Testis (tissue), 3 donors: ENCODE data around the gene AGA. TPM values are rescaled to one million over a fixed set of nuclear protein-coding genes. Genes with fewer than 3 reads are reported as not detected.

Experiments used
- DNase-seq: peaks from one replicate; pipeline ENCODE4 v3.0.0-alpha.2; 2019
- H3K27ac ChIP-seq, 2 donors: fragments of 200-600 bp; sonication (generic); one replicate each; pipeline ENCODE4 v1.5.1; 2019
- H3K27me3 ChIP-seq: fragments of 200-600 bp; sonication (generic); one replicate; pipeline ENCODE4 v1.5.1; 2019
- H3K36me3 ChIP-seq: fragments of 200-600 bp; sonication (generic); one replicate; pipeline ENCODE4 v1.5.1; 2017; ENCODE audit warnings: low read depth; ENCODE audit errors: missing control alignments
- H3K4me1 ChIP-seq: fragments of 200-600 bp; sonication (generic); one replicate; pipeline ENCODE4 v1.5.1; 2019
- H3K4me3 ChIP-seq, 2 donors: fragments of 200-600 bp; sonication (generic); one replicate each; pipeline ENCODE4 v1.5.1; 2017 to 2019
- H3K9me3 ChIP-seq: fragments of 200-600 bp; sonication (generic); one replicate; pipeline ENCODE4 v1.5.1; 2017
- CTCF ChIP-seq, 3 experiments: fragments of 450-650 bp in 2 of 3; fragments of 200-600 bp in 1 of 3; sonication (generic) in 1 of 3; IDR thresholded peaks; one replicate each; pipeline ENCODE4 v1.5.1; 2016 to 2019; ENCODE audit warnings: antibody characterized with exemption in 3 of 3, mild to moderate bottlenecking in 2 of 3, moderate library complexity in 1 of 3
- POLR2A ChIP-seq: fragments of 450-650 bp; IDR thresholded peaks from one replicate; pipeline ENCODE4 v1.6.1; 2017; ENCODE audit warnings: antibody characterized with exemption, mild to moderate bottlenecking, moderate library complexity
- WGBS, 2 donors: methylation state at CpG; one replicate each; pipeline ENCODE4 v1.1.5; 2018; 5-methylcytosine and 5-hydroxymethylcytosine counted together
- intact Hi-C: fragments of 100-400 bp; cut with DNase I; formaldehyde crosslinking; loops from one replicate; pipeline ENCODE4 v1.15.1; 2023; ENCODE audit warnings: low total_unique reads
- polyA plus RNA-seq: library from polyadenylated mRNA; stranded (reverse); fragments of 350-450 nt; fragmentation: Illumina TruSeq; extraction: RNeasy Lipid Tissue Mini Kit (QIAGEN cat#74804); gene quantifications from one replicate; pipeline ENCODE4 v1.2.3, GENCODE V29; 2014; ENCODE audit warnings: low read depth, low replicate concordance; ENCODE audit not compliant: insufficient read depth
- total RNA-seq, 2 donors: library from RNA; depleted of rRNA; stranded (reverse); fragments of >200 nt; gene quantifications; one replicate each; pipeline ENCODE4 v1.2.3, GENCODE V29; 2016

AGA gene
- total and polyA plus RNA-seq, 3 donors from 2014 or later, result 24.0 to 50.2 (median 39.0) TPM

GRCh38 chr4:177487977-177488376 lies 45.7 kb upstream of the AGA start:
- H3K27me3 ChIP-seq, result no peaks in the 10 kb centered on the region
- WGBS, 2 donors, result 92 to 100% methylated on average over 1 of the region's 1 CpG
- H3K9me3 ChIP-seq, result no peaks in the 10 kb centered on the region

GRCh38 chr4:177485528-177485927 lies 43.3 kb upstream of the AGA start:
- no peaks in the 10 kb centered on the region for H3K4me1 ChIP-seq
- no peaks in the 10 kb centered on the region for H3K27me3 ChIP-seq
- H3K27ac ChIP-seq, result no peak overlapping the region
- TF ChIP-seq POLR2A, result no peak
- no peak for TF ChIP-seq CTCF (IDR thresholded peaks at IDR 0.05)
- WGBS, 2 donors, result 88 to 100% methylated on average over 1 of the region's 1 CpG
- H3K36me3 ChIP-seq, result no peaks in the 10 kb centered on the region
- intact Hi-C loops, result no loop called here
- no peaks in the 10 kb centered on the region for H3K9me3 ChIP-seq
- no peak for DNase-seq
- H3K4me3 ChIP-seq, result no peak overlapping the region

More at GRCh38 chr4:177487977-177488376, 45.7 kb upstream of the AGA start:
- no peak overlapping the region for H3K4me3 ChIP-seq
- no peak for DNase-seq
- intact Hi-C loops, result no loop called here
- no peaks in the 10 kb centered on the region for H3K4me1 ChIP-seq
- H3K36me3 ChIP-seq, result no peaks in the 10 kb centered on the region
- TF ChIP-seq CTCF (IDR thresholded peaks at IDR 0.05) (no peak), POLR2A (no peak)
- H3K27ac ChIP-seq, result no peak overlapping the region

- Histone ChIP-seq H3K9me3 (no peaks in the 10 kb centered on the region), H3K36me3 (no peaks in the 10 kb centered on the region), H3K4me3 (no peak overlapping the region), H3K27me3 (no peaks in the 10 kb centered on the region), H3K27ac (no peak overlapping the region), H3K4me1 (no peaks in the 10 kb centered on the region)
- intact Hi-C loops, result no loop called here
- no peak for DNase-seq
- 76 to 83% methylated on average over 1 of the region's 1 CpG for WGBS, 2 donors
- TF ChIP-seq POLR2A, result no peak
These were observed 42.4 kb upstream of the AGA start for GRCh38 chr4:177484613-177485021.

- TF ChIP-seq CTCF (IDR thresholded peaks at IDR 0.05) (no peak), POLR2A (no peak)
- Histone ChIP-seq H3K27me3 (no peaks in the 10 kb centered on the region), H3K4me1 (no peaks in the 10 kb centered on the region), H3K36me3 (no peaks in the 10 kb centered on the region), H3K9me3 (no peaks in the 10 kb centered on the region), H3K4me3 (no peak overlapping the region), H3K27ac (no peak overlapping the region)
- intact Hi-C loops, result no loop called here
- DNase-seq, result no peak
- 79 to 81% methylated on average over 3 of the region's 3 CpGs for WGBS, 2 donors
These were observed 41.5 kb upstream of the AGA start for GRCh38 chr4:177483760-177484159.

GRCh38 chr4:177483271-177483670 lies 41.0 kb upstream of the AGA start:
- Histone ChIP-seq H3K27me3 (no peaks in the 10 kb centered on the region), H3K4me1 (no peaks in the 10 kb centered on the region), H3K27ac (no peak overlapping the region), H3K4me3 (no peak overlapping the region), H3K36me3 (no peaks in the 10 kb centered on the region), H3K9me3 (no peaks in the 10 kb centered on the region)
- TF ChIP-seq POLR2A, result no peak
- 85 to 86% methylated on average over 1 of the region's 1 CpG for WGBS, 2 donors
- no peak for DNase-seq
- intact Hi-C loops, result no loop called here

GRCh38 chr4:177482367-177482766 lies 40.1 kb upstream of the AGA start:
- Histone ChIP-seq H3K4me3 (no peak overlapping the region), H3K4me1 (no peaks in the 10 kb centered on the region), H3K27me3 (no peaks in the 10 kb centered on the region), H3K9me3 (no peaks in the 10 kb centered on the region), H3K36me3 (no peaks in the 10 kb centered on the region), H3K27ac (no peak overlapping the region)
- TF ChIP-seq CTCF (IDR thresholded peaks at IDR 0.05) (no peak), POLR2A (no peak)
- DNase-seq, result no peak
- intact Hi-C loops, result no loop called here
